GM08714 (cell line): ENCODE measurements around the gene EMID1.
"Not testable (repeated sequence)": the region's sequence is repeated elsewhere in the genome, so short reads cannot be mapped to it uniquely, and the experiment has no call there.

Experiments used
- H3K4me3 ChIP-seq: fragments of 200-500 bp; sonication (Bioruptor generic); 2 replicates; pipeline ENCODE4 v1.5.1; 2014; ENCODE audit warnings: mild to moderate bottlenecking, low read length, inconsistent platforms
- ZNF274 ChIP-seq: IDR thresholded peaks from 2 replicates; pipeline ENCODE4 v1.6.1; 2012; ENCODE audit warnings: mild to moderate bottlenecking, low read depth, low read length

The EMID1 gene

DNA sequence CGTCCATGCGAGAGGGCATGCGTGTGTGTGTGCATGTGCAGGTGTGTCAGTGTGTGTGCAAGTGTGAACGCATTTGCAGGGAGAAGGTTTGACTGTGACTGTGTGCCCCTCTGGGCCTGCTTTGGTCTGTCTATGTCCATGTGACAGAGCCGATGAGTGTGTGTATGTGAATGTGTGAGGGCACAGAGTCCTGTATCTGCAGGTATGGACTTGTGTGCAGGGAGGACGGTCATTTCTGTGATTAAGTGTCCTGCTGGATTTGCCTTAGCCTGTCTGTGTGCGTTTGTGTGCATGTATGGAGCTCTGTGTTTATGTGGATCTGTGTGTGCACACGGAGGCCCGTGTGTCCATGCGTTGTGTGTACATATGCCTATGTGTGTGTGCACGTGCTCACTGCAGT lies 5.4 kb downstream of the EMID1 start:
- no peak overlapping the region for H3K4me3 ChIP-seq
- TF ChIP-seq ZNF274 = no peak

GRCh38 chr22:29211466-29211865 lies 5.8 kb downstream of the EMID1 start:
- no peak for TF ChIP-seq ZNF274
- H3K4me3 ChIP-seq = no peak overlapping the region

DNA sequence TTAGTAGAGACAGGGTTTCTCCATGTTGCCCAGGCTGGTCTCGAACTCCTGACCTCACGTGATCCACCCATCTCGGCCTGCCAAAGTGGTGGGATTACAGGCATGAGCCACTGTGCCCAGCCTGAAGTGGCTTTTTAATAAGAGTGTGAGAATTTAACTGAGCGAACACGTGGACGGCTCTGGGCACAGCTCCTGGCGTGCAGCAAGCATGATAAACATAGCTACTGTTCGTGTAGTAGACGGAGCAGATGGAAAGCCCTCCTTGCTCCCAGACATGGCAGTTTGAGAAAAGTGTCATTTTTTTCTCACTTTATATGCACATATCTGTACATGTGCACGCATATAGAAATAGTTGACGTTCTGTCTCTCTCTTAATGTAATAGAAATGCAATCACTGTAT lies 7.0 kb downstream of the EMID1 start:
- H3K4me3 ChIP-seq = no peak overlapping the region
- TF ChIP-seq ZNF274 = no peak

- no peak for TF ChIP-seq ZNF274
- H3K4me3 ChIP-seq = no peak overlapping the region
Measured at GRCh38 chr22:29213493-29213892, 7.8 kb downstream of the EMID1 start.

- H3K4me3 ChIP-seq = no peak overlapping the region
- no peak for TF ChIP-seq ZNF274
Measured at GRCh38 chr22:29214232-29214631, 8.5 kb downstream of the EMID1 start.

DNA sequence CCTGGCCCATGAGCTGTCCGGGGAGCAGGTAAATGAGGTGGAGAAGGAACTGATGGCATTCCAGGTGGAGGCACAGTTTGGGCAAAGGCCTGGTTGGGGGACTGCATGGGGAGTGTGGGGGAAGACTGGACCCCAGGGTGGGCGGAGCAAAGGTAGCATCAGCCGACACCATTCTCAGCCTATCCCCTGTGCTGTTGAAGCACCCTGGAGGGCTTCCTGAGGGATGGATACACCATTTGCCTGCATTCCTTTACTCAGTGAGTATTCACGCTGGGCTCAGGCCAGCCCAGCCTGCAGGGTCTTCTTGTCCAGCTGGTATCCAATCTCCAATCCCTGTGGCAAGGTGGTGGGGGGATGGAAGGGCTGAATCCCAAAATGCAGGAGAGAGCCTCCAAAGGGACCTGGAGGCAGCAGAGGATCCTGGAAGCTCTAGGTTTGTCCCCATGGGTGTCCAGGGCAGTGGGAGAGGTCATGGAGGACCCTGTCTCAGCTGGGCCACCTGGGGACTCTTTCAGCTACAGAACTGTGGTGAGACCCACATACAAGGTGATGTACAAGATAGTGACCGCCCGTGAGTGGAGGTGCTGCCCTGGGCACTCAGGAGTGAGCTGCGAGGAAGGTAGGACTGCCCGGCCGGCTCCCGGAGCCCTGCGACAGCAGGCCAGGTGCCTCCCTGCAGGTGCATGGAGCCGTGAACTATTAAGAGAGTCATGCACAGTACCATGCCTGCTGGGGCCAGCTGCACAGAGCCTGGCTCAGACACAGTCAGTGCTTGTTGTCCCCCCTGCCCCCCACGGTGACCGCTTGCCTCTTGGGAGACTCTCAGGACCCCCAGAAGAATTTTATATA lies 9.5 kb downstream of the EMID1 start:
- TF ChIP-seq ZNF274 = no peak

DNA sequence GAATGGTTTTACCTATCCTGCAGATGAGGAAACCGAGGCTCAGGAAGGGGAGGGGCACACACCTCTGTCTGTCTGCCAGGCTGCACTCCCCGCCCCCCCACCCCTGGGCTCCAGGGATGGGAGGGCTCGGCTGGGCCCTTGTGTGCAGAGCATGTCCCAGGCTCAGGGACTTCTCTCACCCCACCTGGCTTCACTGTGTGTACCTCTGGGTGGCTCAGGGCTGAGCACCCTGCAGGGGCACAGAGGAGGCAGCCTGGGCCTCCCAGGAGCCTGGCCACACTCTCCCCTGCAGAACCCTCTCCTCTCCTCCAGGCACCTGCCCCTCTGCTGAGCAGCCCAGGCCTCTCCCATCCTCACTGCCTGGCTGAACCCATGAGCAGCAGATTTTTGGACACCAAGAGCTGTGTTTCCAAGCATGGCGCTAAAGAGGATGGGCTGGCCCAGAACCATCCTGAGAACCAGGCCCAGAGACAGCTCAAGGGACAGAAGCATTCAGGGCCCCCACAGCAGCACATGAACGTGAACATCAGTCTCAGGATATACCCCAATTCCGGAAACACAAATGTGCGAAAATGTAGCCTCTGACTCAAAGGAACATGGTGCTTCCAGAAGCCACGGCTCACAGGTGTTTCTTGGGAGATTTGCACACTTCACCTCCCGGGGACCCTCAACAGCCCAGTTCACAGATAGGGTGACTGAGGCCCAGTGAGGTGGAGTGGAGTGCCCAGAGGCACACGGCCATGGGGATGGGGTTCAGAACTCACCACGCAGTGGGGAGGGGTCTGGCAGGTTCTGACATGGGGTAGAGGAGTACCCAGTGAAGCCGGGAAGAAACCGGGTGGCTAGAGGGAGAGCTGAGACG lies 10.5 kb downstream of the EMID1 start:
- TF ChIP-seq ZNF274 = no peak
- H3K4me3 ChIP-seq = no peak overlapping the region

More for the DNA sequence above, 9.5 kb downstream of the EMID1 start:
- no peak overlapping the region for H3K4me3 ChIP-seq

GRCh38 chr22:29216873-29217666 lies 11.4 kb downstream of the EMID1 start:
- no peak overlapping the region for H3K4me3 ChIP-seq
- TF ChIP-seq ZNF274 = no peak

- no peak for TF ChIP-seq ZNF274
Measured at GRCh38 chr22:29217827-29218757, 12.4 kb downstream of the EMID1 start.

DNA sequence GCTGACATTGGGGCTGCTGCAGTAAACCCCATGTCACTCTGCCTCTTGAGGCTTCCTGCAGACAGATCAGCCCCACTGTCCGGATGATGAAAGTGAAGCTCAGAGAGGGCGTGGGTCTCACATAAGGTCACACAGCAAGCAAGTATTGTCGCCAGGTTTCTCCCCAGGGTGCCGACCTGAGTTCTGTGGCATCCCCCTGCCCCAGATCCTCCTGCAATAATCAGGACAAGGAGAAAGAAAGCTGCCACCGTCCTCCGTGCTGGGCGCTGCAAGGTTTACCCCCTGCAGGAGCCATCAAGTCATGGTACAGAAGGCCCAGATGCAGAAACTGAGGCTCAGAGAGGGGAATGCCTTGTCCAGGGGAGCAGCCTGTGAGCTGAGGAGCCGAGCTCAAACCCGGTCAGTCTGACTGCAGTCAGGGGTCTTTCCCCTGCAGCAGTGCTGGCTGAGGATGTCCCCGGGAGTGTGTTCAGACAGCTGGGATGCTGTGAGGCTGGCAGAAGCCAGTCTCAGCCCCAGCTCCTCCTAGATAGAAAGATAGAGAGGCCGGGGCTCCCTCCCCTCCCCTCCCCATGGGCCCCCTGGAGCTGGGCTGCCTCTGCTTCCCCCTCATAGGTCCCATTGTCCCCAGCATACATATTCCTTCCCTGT lies 13.2 kb downstream of the EMID1 start:
- H3K4me3 ChIP-seq = no peak overlapping the region
- no peak for TF ChIP-seq ZNF274

More at GRCh38 chr22:29217827-29218757, 12.4 kb downstream of the EMID1 start:
- H3K4me3 ChIP-seq = no peak overlapping the region

DNA sequence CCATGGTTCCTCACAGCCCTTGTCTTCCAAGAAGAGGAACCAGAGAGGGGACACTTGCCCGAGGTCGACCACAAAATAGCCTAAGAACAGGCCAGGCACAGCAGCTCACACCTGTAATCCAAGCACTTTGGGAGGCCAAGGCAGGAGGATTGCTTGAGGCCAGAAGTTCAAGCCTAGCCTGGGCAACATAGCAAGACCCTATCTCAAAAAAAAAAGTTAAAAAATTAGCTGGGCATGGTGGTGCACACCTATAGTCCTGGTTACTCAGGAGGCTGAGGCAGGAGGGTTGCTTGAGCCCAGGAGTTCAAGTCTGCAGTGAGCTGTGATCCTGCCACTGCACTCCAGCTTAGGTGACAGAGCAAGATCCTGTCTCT lies 13.7 kb downstream of the EMID1 start:
- H3K4me3 ChIP-seq = not testable (repeated sequence)

- no peak overlapping the region for H3K4me3 ChIP-seq
- TF ChIP-seq ZNF274 = no peak
Measured at GRCh38 chr22:29219881-29220670, 14.4 kb downstream of the EMID1 start.
